Esophagus (tissue), 2 donors: ENCODE results near the gene RFESD. TPM values are rescaled to one million over a fixed set of nuclear protein-coding genes. Genes with fewer than 3 reads are reported as not detected.

Source experiments
- H3K27ac ChIP-seq, 2 donors: one replicate each; pipeline ENCODE4 v1.5.1; 2013; ENCODE audit warnings: low read depth in 2 of 2, mild to moderate bottlenecking in 2 of 2, inconsistent platforms in 1 of 2, low read length in 1 of 2, moderate library complexity in 1 of 2
- H3K27me3 ChIP-seq, 2 donors: one replicate each; pipeline ENCODE4 v1.6.1; 2013; ENCODE audit warnings: low read length in 2 of 2, control low read depth in 1 of 2, mild to moderate bottlenecking in 1 of 2; ENCODE audit not compliant: insufficient read depth in 2 of 2, control insufficient read depth in 1 of 2
- H3K36me3 ChIP-seq, 2 donors: one replicate each; pipeline ENCODE4 v1.6.1; 2013; ENCODE audit warnings: low read length in 1 of 2; ENCODE audit not compliant: control insufficient read depth in 2 of 2, insufficient read depth in 2 of 2
- H3K4me1 ChIP-seq, 2 donors: one replicate each; pipeline ENCODE4 v1.6.1; 2013; ENCODE audit warnings: low read length in 1 of 2; ENCODE audit not compliant: control insufficient read depth in 2 of 2, insufficient read depth in 2 of 2
- H3K4me3 ChIP-seq, 2 donors: one replicate each; pipeline ENCODE4 v1.5.1; 2013; ENCODE audit warnings: low read length in 2 of 2, mild to moderate bottlenecking in 2 of 2, low read depth in 1 of 2, moderate library complexity in 1 of 2
- H3K9me3 ChIP-seq, 2 donors: one replicate each; pipeline ENCODE4 v1.6.1; 2013; ENCODE audit warnings: mild to moderate bottlenecking in 2 of 2, low read depth in 1 of 2, low read length in 1 of 2, moderate library complexity in 1 of 2; ENCODE audit not compliant: control insufficient read depth in 2 of 2, insufficient read depth in 1 of 2
- WGBS, 2 donors: extraction: QIAGEN DNeasy Blood & Tissue Kit; methylation state at CpG; one replicate each; pipeline ENCODE4 v1.1.7; 2013; 5-methylcytosine and 5-hydroxymethylcytosine counted together
- polyA plus RNA-seq, 2 donors: library from polyadenylated mRNA; stranded (reverse); fragments of 200-250 nt; gene quantifications; one replicate each; pipeline ENCODE4 v1.2.3, GENCODE V29; 2013
- donor health status: healthy with polysubstance abuse.
- donor health status: Bipolar disorder and iron deficiency.

The RFESD gene
- polyA plus RNA-seq, 2 donors = 1.1 to 1.6 TPM

DNA sequence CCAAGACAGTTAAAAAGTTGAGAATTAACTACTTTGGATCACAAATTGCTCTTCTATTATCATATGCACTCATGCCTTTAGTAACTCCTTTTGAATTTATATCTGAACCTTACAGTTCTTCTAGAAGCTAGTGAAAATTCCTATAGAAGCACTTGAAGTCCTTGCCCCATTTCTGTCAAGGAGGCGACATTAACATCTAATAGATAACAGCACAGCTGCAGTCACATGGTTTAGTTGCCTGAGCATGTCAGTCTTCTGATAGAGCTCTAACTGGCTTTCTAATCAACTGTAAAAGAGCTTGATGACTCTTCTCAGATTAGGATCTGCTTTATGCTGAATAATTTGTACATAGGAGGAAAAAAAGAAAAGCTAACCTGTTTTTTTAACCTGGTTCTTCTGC lies 9.0 kb downstream of the RFESD start:
- no peak overlapping the region for H3K27ac ChIP-seq

GRCh38 chr5:95660060-95660459 lies 13.5 kb downstream of the RFESD start:
- H3K27me3 ChIP-seq = no peaks in the 10 kb centered on the region
- no peak overlapping the region for H3K27ac ChIP-seq
- H3K4me1 ChIP-seq = no peaks in the 10 kb centered on the region
- H3K36me3 ChIP-seq = no peaks in the 10 kb centered on the region
- H3K9me3 ChIP-seq = no peaks in the 10 kb centered on the region
- WGBS, 2 donors = 85 to 93% methylated on average over 2 of the region's 2 CpGs
- no peak overlapping the region for H3K4me3 ChIP-seq

More for the DNA sequence above, 9.0 kb downstream of the RFESD start:
- Histone ChIP-seq H3K4me1 (no peaks in the 10 kb centered on the region), H3K36me3 (no peaks in the 10 kb centered on the region), H3K4me3 (no peak overlapping the region), H3K9me3 (no peaks in the 10 kb centered on the region), H3K27me3 (no peaks in the 10 kb centered on the region)
- 66 to 84% methylated on average over 1 of the region's 1 CpG for WGBS, 2 donors

- Histone ChIP-seq H3K27ac (no peak overlapping the region), H3K27me3 (no peaks in the 10 kb centered on the region), H3K4me1 (no peaks in the 10 kb centered on the region), H3K9me3 (no peaks in the 10 kb centered on the region), H3K36me3 (no peaks in the 10 kb centered on the region), H3K4me3 (no peak overlapping the region)
These were observed 16.4 kb downstream of the RFESD start for GRCh38 chr5:95662946-95663345.

DNA sequence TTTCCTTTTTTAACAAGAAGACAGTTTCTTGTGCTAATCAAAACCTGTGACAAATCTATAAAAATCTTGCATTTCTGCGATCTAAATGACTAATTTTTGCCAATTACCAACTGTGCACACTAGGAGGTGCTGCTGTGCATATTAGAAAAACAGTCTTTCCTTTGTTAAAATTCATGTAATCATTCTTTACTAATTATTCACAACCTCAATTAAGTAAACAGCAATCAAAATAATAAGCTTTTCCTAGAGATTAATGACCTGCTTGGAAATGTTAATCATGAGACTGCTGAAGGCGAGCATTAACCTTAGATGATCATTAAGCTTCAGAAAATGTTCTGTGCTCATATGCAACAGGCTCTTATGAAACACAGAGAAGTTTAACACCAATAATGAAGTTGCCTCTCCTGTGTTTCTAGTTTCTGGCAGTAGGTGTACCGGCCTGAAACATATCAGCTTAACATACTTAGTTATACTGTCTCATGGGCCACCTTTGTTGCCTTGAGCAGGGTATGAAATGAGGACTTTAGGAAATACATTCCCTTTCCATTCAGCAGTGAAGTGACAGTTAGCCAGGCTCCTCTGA lies 17.7 kb downstream of the RFESD start:
- Histone ChIP-seq H3K27ac (peak overlapping the region in 1 of 2 donors; percentile 42), H3K4me3 (no peak overlapping the region), H3K27me3 (no peaks in the 10 kb centered on the region), H3K36me3 (no peaks in the 10 kb centered on the region), H3K4me1 (no peaks in the 10 kb centered on the region), H3K9me3 (no peaks in the 10 kb centered on the region)
- 7 to 11% methylated on average over 3 of the region's 3 CpGs for WGBS, 2 donors

DNA sequence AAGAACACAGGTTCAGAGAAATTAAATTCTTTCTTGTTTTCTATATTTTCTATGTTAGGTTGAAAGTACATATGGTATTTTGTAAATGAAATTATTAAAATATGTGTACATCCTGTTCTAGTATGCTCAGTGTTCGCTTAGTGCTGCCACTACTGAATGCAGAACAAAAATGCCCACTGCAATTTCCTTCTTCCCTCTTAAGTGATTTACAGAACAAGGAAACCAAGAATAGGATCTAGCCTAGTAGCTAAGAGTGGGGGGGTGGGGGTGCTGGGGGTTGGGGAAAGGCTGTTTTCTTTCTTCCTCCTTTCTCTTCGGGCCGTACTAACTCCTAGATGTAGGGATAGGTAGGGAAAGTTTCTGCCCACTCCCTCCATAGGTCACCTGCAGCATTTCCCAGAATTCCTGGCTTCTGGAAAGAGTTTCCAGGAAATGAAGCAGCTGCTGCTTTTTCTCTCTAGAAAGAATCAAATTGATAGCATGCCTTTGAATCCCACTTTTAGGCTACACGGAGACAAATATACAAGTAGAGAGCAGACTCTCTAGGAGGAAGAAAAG lies 20.6 kb downstream of the RFESD start:
- WGBS, 2 donors = 68 to 80% methylated on average over 4 of the region's 4 CpGs
- no peaks in the 10 kb centered on the region for H3K9me3 ChIP-seq

DNA sequence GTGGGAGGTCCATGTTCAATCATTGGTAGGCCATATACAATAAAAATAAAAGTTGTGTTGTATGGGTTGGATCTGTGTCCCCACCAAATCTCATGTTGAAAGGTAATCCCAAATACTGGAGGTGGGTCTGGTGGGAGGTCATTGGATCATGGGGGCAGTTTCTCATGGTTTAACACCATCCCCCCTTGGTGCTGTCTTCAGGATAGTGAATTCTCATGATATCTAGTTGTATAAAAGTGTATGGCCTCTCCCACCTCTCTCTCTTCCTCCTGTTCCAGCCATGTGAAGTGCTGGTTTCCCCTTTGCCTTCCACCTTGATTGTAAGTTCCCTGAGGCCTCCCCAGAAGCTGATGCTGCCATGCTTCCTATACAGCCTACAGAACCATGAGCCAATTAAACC lies 21.1 kb downstream of the RFESD start:
- H3K27ac ChIP-seq = no peak overlapping the region
- no peaks in the 10 kb centered on the region for H3K27me3 ChIP-seq
- H3K4me1 ChIP-seq = no peaks in the 10 kb centered on the region
- no peaks in the 10 kb centered on the region for H3K9me3 ChIP-seq
- H3K4me3 ChIP-seq = no peak overlapping the region
- H3K36me3 ChIP-seq = no peaks in the 10 kb centered on the region

More for the DNA sequence above, 20.6 kb downstream of the RFESD start:
- Histone ChIP-seq H3K4me3 (no peak overlapping the region), H3K4me1 (no peaks in the 10 kb centered on the region), H3K27ac (no peak overlapping the region), H3K27me3 (no peaks in the 10 kb centered on the region), H3K36me3 (no peaks in the 10 kb centered on the region)

DNA sequence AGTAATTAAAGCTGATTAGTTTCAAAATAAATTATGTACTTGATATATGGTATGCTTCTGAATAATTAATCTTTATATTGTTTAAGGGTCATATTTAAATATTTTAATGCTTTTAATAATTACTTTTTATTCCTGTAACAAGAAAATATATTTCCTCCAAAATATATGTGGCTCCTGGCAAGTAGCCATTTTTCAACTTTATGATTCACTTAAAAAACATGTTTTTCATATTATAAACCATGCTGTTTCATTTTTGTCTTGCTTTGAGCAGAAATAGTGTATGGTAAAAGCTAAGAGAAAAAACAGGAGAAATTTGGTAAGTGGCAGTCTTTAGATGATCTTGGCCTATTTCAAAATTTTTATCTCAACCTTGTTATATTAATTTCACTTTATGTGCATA lies 21.6 kb downstream of the RFESD start:
- Histone ChIP-seq H3K36me3 (no peaks in the 10 kb centered on the region), H3K27ac (no peak overlapping the region), H3K9me3 (no peaks in the 10 kb centered on the region), H3K27me3 (no peaks in the 10 kb centered on the region), H3K4me3 (no peak overlapping the region), H3K4me1 (no peaks in the 10 kb centered on the region)

- Histone ChIP-seq H3K9me3 (no peaks in the 10 kb centered on the region), H3K36me3 (no peaks in the 10 kb centered on the region), H3K27me3 (no peaks in the 10 kb centered on the region), H3K4me1 (no peaks in the 10 kb centered on the region), H3K27ac (no peak overlapping the region), H3K4me3 (no peak overlapping the region)
- 76 to 85% methylated on average over 1 of the region's 1 CpG for WGBS, 2 donors
These were observed 22.2 kb downstream of the RFESD start for GRCh38 chr5:95668728-95669127.

DNA sequence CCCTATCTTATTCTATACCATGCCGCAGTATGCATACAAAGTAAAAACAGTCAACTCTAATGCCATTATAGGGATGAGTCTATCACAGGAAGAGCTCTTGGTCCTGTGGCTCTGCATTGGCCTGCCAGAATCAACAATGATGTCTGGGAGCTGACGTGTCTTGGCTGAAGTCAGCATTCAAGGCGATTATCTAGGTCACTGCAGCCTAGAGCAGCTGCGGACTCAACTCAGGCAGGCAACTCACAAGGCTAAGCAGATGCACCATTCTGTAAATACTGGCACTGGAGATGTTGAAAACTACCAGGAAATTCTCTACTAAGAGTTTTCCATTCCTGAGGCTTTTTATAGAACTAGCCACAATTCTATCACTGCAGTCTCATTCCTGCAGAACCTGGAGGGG lies 23.0 kb downstream of the RFESD start:
- no peaks in the 10 kb centered on the region for H3K27me3 ChIP-seq
- no peaks in the 10 kb centered on the region for H3K36me3 ChIP-seq
- no peaks in the 10 kb centered on the region for H3K4me1 ChIP-seq
- H3K27ac ChIP-seq = no peak overlapping the region
- H3K4me3 ChIP-seq = no peak overlapping the region
- no peaks in the 10 kb centered on the region for H3K9me3 ChIP-seq
- 56% methylated on average over 4 of the region's 4 CpGs for WGBS, 2 donors

DNA sequence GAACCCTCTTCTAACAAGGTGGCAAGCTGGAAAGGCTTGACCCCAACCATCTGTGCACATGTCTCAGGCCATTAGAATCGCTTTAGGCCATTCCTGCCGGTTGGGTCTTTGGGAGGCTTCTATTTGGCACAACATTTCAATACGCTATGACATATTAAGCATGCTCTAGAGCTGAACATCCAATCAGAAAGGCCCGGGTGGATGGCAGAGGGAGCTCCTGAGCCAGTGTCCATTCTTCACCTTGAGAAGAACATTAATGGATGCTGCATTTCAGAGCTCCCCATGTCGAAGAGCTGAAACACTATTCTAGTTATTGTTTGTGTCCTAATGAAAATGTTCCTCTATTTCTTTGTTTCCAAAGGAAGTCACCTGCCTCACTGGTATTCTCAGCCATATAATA lies 23.4 kb downstream of the RFESD start:
- Histone ChIP-seq H3K27ac (no peak overlapping the region), H3K36me3 (no peaks in the 10 kb centered on the region), H3K9me3 (no peaks in the 10 kb centered on the region), H3K4me1 (no peaks in the 10 kb centered on the region), H3K27me3 (no peaks in the 10 kb centered on the region), H3K4me3 (no peak overlapping the region)
- WGBS, 2 donors = 88 to 89% methylated on average over 5 of the region's 5 CpGs
